SK-N-SH treated with all-trans-retinoic acid at 6 μM for 48 hours (cell line): ENCODE data around the gene FAM174C.

Experiments used
- ESRRG ChIP-seq: fragments of 250-450 bp; sonication (Bioruptor Pico); IDR thresholded peaks from 2 replicates; pipeline ENCODE4 v1.6.1; 2021; ENCODE audit warnings: mild to moderate bottlenecking
- GLIS3 ChIP-seq: fragments of 250-450 bp; sonication (Bioruptor Pico); IDR thresholded peaks from 2 replicates; pipeline ENCODE4 v1.5.0; 2020; ENCODE audit warnings: mild to moderate bottlenecking, moderate library complexity
- OSR1 ChIP-seq: fragments of 250-450 bp; sonication (Bioruptor Pico); IDR thresholded peaks from 2 replicates; pipeline ENCODE4 v1.8.0; 2022; ENCODE audit warnings: moderate library complexity, mild to moderate bottlenecking, inconsistent platforms
- TOX ChIP-seq: fragments of 250-450 bp; sonication (Bioruptor Pico); IDR thresholded peaks from 2 replicates; pipeline ENCODE4 v1.8.0; 2021; ENCODE audit warnings: mild to moderate bottlenecking, moderate library complexity, borderline replicate concordance
- ZFP30 ChIP-seq: fragments of 450-650 bp; formaldehyde crosslinking; IDR thresholded peaks from 2 replicates; pipeline ENCODE4 v1.5.0; 2022; ENCODE audit warnings: mild to moderate bottlenecking, moderate library complexity
- ZNF565 ChIP-seq: fragments of 450-650 bp; formaldehyde crosslinking; conservative IDR thresholded peaks from 2 replicates; pipeline ENCODE4 v1.5.0; 2020; ENCODE audit warnings: low read depth, mild to moderate bottlenecking, moderate library complexity

DNA sequence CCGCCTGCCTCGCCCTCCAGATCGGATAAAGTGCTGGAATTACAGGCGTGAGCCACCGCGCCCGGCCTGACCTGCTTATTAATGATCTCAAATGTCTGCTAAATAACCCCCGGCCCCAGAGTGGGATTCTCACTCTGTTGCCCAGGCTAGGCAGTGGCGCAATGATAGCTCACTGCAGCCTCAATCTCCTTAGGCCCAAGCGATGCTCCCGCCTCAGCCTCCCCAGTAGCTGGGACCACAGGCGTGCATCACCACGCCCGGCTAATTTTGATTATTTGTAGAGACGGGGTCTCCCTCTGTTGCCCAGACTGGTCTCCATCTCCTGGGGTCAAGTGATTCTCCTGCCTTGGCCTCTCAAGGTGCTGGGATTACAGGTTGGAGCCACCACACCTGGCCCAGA is 34.4 kb upstream of the FAM174C start:
- TF ChIP-seq ZNF565 (CRISPR knock-in tag) = no peak
- no peak for TF ChIP-seq OSR1
- no peak for TF ChIP-seq TOX (CRISPR knock-in tag)
- no peak for TF ChIP-seq ZFP30 (CRISPR knock-in tag)
- TF ChIP-seq ESRRG (CRISPR knock-in tag) = no peak
- TF ChIP-seq GLIS3 (CRISPR knock-in tag) = no peak
